Spinal cord (tissue), 10 donors: ENCODE data around the gene HOXA10. TPM values are rescaled to one million over a fixed set of nuclear protein-coding genes. Genes with fewer than 3 reads are reported as not detected.

ENCODE experiments used
- DNase-seq, 6 donors: peaks; one replicate each; pipeline versions ENCODE4 v3.0.0 to v3.0.0-alpha.2; 2013 to 2015; ENCODE audit warnings: low spot score in 6 of 6, low read depth in 4 of 6
- H3K27ac ChIP-seq: one replicate; pipeline ENCODE4 v1.5.1; 2013; ENCODE audit warnings: low read depth, low read length, control low read depth
- H3K27me3 ChIP-seq: one replicate; pipeline ENCODE4 v1.6.1; 2013; ENCODE audit warnings: low read length; ENCODE audit not compliant: control insufficient read depth, insufficient read depth
- H3K36me3 ChIP-seq: one replicate; pipeline ENCODE4 v1.6.1; 2013; ENCODE audit warnings: low read length; ENCODE audit not compliant: control insufficient read depth, insufficient read depth
- H3K4me1 ChIP-seq: one replicate; pipeline ENCODE4 v1.6.1; 2013; ENCODE audit warnings: low read length; ENCODE audit not compliant: control insufficient read depth, insufficient read depth
- H3K4me3 ChIP-seq: one replicate; pipeline ENCODE4 v1.5.1; 2013; ENCODE audit warnings: low read depth, low read length, control low read depth
- H3K9me3 ChIP-seq: one replicate; pipeline ENCODE4 v1.6.1; 2013; ENCODE audit warnings: low read length; ENCODE audit not compliant: control insufficient read depth, insufficient read depth
- WGBS: methylation state at CpG from one replicate; pipeline ENCODE4 v1.1.5; 2013; ENCODE audit warnings: missing lambda C conversion rate; ENCODE audit not compliant: insufficient coverage; 5-methylcytosine and 5-hydroxymethylcytosine counted together
- polyA plus RNA-seq, 2 donors: library from polyadenylated mRNA; unstranded; fragments of 120-200 nt; gene quantifications; one replicate each; pipeline ENCODE4 v1.2.1, GENCODE V29; 2013; ENCODE audit not compliant: insufficient read length in 2 of 2
- total RNA-seq, 2 donors: library from RNA; depleted of rRNA in 1 of 2; stranded (reverse); fragments of 120-200 nt in 1 of 2; fragments of >200 nt in 1 of 2; gene quantifications; one replicate each; pipeline versions ENCODE4 v1.2.3 to v1.2.4, GENCODE V29; 2013 to 2014
- donor health status: healthy.

The HOXA10 gene
- total and polyA plus RNA-seq, 4 donors = 0.22 to 14.0 (median 0.78) TPM

DNA sequence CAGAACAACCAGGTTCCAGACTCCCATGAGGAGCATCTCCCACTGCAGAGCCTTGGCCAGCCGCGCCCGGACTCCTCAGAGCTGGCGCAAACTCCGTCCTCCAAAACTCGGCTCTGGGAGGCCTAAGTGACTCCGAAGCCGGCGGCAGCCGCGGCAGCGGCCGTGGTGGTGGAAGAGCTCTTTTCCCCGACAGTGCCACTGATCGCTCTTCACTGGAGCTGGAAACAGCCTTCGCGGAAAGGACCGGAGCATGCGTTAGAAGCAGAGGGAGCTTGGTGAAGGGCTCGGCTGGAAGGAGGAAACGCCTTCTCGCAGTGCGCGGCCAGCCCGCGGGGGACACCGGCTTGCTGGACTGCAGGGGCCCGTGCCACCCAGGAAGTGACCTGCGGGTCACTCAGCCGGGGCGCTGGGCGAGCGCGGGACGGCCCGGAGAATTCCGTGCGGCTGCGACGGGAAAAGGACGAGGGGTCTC, 30.8 kb upstream of the HOXA10 start:
- no peak overlapping the region for H3K27ac ChIP-seq
- WGBS = 1% methylated on average over 41 of the region's 41 CpGs
- DNase-seq = peak in 1 of 6 donors; percentile 50
- H3K36me3 ChIP-seq = no peaks in the 10 kb centered on the region
- no peaks in the 10 kb centered on the region for H3K9me3 ChIP-seq
- peaks cover 21% of the 10 kb centered on the region for H3K4me1 ChIP-seq
- peaks cover 98% of the 10 kb centered on the region for H3K27me3 ChIP-seq
- H3K4me3 ChIP-seq = no peak overlapping the region

DNA sequence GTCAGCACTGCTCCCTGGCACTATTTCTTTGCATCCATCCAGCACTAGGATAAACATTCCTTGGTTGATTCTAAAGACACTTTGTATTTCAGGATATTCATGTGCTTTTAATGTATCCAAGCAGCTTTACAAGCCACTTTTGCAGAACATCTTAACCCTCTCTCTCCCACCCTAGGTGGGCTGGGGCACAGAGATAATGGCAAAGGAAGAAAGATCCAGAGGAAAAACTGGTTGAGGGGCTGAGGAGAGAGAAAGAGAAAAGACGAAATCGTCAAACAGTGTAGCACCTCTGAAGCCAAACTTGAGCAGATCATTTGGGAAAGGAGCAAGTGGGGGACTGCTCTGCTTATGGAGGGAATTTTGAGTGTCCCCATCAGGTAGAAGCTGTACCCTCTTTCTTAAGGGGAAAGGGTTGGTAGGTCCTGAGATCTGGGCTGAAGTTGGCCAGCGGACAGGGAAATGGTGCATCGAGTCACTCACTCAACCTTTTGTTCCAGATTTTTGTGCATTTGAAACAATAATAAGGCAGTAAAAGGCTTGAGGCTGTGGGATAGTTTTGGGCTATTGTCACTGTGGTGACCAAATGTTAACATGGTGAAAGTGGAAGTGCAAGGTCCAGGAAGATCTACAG, 30.0 kb upstream of the HOXA10 start:
- Histone ChIP-seq H3K4me1 (peaks cover 23% of the 10 kb centered on the region), H3K9me3 (no peaks in the 10 kb centered on the region), H3K27me3 (peaks cover 95% of the 10 kb centered on the region), H3K27ac (no peak overlapping the region), H3K4me3 (no peak overlapping the region), H3K36me3 (no peaks in the 10 kb centered on the region)
- DNase-seq = peak in 1 of 6 donors; percentile 10
- 14% methylated on average over 4 of the region's 4 CpGs for WGBS

DNA sequence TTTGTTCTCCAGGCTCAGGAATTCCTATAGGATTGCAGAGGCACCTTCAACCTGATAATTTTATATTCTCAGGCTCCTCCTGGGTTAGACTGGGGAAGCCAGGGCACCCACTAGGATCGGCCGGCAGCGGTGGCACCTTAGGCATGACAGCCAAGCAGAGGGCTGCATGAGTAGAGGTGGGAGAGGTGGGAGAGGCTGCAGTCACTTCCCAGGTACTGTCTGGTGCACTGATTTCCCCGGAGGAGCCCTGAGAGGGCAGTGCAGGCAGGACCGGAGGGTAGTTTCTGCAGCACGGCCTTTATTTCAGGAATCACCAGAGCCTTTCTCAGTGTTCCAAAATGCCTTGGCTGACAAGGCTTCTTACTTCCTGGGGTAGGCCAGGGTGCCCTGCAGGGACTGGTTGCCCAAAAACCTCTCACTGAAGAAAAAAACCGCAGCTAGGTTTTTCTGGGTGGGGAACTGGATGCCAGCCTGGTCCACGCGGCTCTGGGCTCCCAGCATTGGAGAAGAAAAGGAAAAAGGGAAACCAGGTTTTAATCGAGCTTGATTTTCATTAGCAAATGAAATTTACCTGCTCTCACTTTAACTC, 29.3 kb upstream of the HOXA10 start:
- no peak overlapping the region for H3K4me3 ChIP-seq
- DNase-seq = peak in 1 of 6 donors; percentile 15
- H3K9me3 ChIP-seq = no peaks in the 10 kb centered on the region
- H3K36me3 ChIP-seq = no peaks in the 10 kb centered on the region
- WGBS = 21% methylated on average over 9 of the region's 10 CpGs
- H3K27ac ChIP-seq = no peak overlapping the region
- peaks cover 30% of the 10 kb centered on the region for H3K4me1 ChIP-seq
- H3K27me3 ChIP-seq = peaks cover 95% of the 10 kb centered on the region

DNA sequence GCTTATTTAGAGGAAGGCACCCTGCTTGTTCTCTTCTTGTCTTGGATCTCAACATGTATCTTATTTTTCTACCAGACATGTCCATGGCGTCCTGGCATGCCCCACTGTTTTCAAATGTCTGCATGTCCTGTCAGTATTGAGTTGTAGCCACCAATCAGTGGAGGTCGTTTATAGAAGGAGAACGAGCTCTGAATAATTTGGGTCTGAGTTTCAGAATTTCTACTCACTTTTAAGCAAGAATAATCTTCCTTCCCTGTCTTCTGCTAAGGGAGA, 28.7 kb upstream of the HOXA10 start:
- Histone ChIP-seq H3K4me1 (peaks cover 33% of the 10 kb centered on the region), H3K27ac (no peak overlapping the region), H3K9me3 (no peaks in the 10 kb centered on the region), H3K4me3 (no peak overlapping the region), H3K36me3 (no peaks in the 10 kb centered on the region), H3K27me3 (peaks cover 95% of the 10 kb centered on the region)
- no peak for DNase-seq
- WGBS = no CpG with 5 or more reads among the region's 3 CpGs

DNA sequence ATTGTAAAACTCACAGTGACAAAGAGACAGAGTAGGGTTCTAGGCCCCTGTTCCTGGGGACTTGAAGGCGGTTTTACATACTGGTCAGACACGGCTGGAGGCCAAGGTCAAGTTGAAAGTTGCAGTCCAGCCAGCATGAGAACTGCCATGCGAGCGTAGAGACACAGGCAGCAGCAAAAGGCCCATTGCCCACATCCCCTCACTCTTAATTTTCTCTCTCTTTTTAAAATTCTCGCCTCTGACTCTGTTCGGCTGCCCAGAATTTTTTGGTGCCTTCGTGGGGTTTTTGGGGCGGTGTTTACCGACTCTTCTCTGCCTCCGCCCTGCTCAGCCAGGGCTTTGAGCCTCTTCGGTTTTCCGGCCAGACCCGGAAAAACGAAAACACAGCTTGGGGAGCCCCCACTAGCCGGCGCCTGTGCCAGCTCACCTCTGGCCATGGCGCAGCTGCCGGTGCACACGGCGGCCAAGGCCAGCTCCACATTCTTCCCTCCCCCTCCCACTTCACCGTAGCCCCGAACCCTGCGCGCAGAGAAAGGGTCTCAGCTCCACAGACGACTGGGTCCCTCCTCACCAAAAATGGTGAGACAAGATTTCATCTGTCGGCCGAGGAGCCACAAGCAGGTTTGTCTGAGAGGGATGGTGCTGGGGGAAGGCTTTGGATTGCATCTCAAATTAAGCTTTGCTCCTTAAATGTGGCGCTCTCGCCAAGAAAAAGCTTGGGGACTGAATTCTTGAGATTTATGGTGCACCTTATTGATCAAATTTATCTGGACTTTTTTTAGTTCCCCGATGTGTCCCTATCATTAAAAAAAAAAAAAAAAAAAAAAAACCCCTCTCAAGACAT, 28.1 kb upstream of the HOXA10 start:
- 3% methylated on average over 25 of the region's 30 CpGs for WGBS
- DNase-seq = peak in 1 of 6 donors; percentile 51
- no peaks in the 10 kb centered on the region for H3K36me3 ChIP-seq

DNA sequence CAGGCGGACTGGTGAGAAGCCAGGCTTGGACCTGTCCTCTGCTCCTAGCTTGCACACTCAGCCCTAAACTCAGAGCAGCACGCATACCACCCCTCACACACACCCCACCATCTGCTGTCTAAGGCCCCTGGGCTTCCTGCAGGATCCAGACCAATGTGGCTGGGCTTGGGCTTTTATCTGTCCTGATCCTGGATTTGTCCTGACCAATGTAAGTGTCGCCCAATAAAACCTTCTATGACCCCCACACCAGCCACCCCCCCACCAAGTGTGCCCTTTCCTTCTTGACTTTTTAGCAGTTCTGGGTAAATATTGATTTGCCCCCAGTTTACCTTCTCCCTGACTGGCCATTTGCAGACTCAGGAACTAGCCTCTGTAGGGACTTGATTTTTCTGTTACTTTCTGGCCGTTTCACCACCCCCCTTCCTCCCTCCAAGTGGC, 27.5 kb upstream of the HOXA10 start:
- peaks cover 95% of the 10 kb centered on the region for H3K27me3 ChIP-seq

More for the DNA sequence above, 28.1 kb upstream of the HOXA10 start:
- no peak overlapping the region for H3K4me3 ChIP-seq
- H3K4me1 ChIP-seq = peaks cover 33% of the 10 kb centered on the region
- no peaks in the 10 kb centered on the region for H3K9me3 ChIP-seq
- peaks cover 96% of the 10 kb centered on the region for H3K27me3 ChIP-seq
- no peak overlapping the region for H3K27ac ChIP-seq

DNA sequence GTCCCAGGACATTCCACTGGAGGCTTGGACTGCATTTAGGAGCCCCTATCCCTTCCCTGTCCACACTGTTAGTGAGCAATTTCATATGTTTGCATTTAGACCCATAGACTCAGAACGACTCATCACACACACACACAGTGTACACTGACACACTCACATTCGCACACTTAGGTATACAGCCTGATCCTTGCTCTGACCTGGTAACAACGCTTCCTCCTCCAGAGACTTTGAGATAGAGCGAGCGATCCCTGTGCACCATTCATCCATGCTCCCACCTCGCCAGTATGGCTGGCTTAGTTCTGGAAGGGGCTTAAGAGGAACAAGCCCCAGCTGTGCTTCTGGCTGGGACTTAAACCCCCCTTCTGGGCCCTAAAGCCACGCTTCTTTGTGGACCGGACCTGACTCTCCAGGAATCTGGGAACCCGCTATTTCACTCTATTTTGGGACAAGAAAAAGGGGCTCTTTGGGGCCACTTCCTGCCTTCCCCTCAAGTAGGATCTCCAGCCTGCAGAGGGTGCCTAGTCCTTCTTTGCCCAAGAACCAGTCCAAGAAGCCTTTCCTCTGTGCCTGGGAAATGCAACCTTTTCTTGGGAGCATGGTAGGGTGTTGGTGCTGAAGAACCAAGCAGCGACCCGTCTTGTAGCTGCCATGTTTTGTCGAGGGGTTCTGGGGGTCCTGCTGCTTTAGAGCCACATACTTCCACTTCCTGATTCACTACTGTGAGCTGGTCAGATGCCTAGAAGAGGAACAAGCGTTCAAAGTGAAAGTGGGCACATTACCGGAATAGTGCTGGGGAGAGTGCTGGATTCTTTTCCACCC, 26.9 kb upstream of the HOXA10 start:
- H3K9me3 ChIP-seq = no peaks in the 10 kb centered on the region
- peaks cover 95% of the 10 kb centered on the region for H3K27me3 ChIP-seq
- no peak overlapping the region for H3K27ac ChIP-seq
- peak in 1 of 6 donors; percentile 36 for DNase-seq
- peaks cover 33% of the 10 kb centered on the region for H3K4me1 ChIP-seq
- H3K4me3 ChIP-seq = no peak overlapping the region
- no peaks in the 10 kb centered on the region for H3K36me3 ChIP-seq
- 6% methylated on average over 8 of the region's 14 CpGs for WGBS

More for the DNA sequence above, 27.5 kb upstream of the HOXA10 start:
- no peak for DNase-seq
- H3K9me3 ChIP-seq = no peaks in the 10 kb centered on the region
- no peaks in the 10 kb centered on the region for H3K36me3 ChIP-seq
- no peak overlapping the region for H3K27ac ChIP-seq
- H3K4me1 ChIP-seq = peaks cover 33% of the 10 kb centered on the region
- WGBS = 17% methylated on average over 4 of the region's 4 CpGs
- no peak overlapping the region for H3K4me3 ChIP-seq

DNA sequence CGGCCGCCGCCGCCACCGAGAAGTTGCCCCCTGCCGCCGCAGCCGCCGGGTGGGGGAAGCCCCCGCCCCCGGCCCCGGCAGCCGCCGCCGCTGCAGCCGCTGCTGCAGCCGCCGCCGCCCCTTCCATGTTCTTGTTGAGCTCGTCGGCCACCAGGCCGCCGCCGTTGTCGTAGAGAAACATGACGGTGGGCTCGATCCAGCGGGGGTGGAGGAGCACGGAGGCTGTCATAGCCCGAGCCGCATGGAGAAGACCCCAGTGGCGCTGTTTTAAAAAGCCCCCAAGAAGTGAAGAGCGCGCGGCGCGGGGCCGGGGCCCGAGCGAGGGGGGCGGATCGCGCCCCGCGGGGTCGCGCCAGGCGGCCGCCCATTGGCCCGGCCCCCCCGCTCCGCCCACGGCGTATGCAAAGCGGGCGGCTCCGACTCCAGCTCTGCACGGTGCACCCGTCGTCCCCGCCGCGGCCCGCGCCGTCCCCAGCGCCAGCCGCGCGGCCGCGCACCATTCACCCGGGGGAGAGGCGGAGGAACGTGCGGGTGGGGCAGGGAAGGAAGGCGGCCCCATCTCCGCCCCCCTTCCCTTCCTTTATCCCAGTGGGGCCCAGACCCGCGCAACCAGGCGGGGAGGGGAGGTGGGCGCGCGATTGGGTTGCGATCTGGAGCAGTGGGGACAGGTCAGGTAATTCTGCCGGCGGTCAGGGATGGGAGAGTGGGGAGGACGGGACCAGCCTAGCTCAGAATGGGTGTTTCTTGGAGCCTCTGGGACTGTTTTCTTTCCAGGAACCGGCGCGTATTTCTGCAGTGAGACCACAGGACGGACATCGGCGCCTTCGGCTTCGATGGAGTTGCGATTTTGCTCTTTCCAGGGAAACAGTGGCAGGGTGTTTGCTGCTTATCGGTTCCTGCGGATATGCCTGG, 26.0 kb upstream of the HOXA10 start, which contains the start of gene HOXA13:
Gene HOXA13, minus strand, starts transcription at position 243 of the 912 bp plus-strand sequence. Its CDS starts 14 bp downstream, at position 229.
- H3K9me3 ChIP-seq = no peaks in the 10 kb centered on the region
- H3K27ac ChIP-seq = no peak within 1 kb of the TSS
- peaks cover 28% of the 10 kb centered on the region for H3K4me1 ChIP-seq
- no peaks in the 10 kb centered on the region for H3K36me3 ChIP-seq
- no peak within 1 kb of the TSS for H3K4me3 ChIP-seq
- WGBS = under 1% methylated on average over 92 of the region's 99 CpGs
- DNase-seq = no peak
- H3K27me3 ChIP-seq = peaks cover 95% of the 10 kb centered on the region
